Sigmoid colon (tissue), 7 donors: ENCODE results near the gene PCDHAC2. TPM values are rescaled to one million over a fixed set of nuclear protein-coding genes. Genes with fewer than 3 reads are reported as not detected.

ENCODE experiments used
- DNase-seq: peaks from one replicate; pipeline ENCODE4 v3.0.0-alpha.2; 2019
- H3K27ac ChIP-seq, 4 donors: fragments of 200-600 bp; sonication (generic); one replicate each; pipeline ENCODE4 v1.5.1; 2016 to 2019; ENCODE audit warnings: mild to moderate bottlenecking in 1 of 4
- H3K27me3 ChIP-seq, 3 donors: fragments of 200-600 bp; sonication (generic); one replicate each; pipeline ENCODE4 v1.5.1; 2019; ENCODE audit warnings: mild to moderate bottlenecking in 1 of 3
- H3K36me3 ChIP-seq, 4 donors: fragments of 200-600 bp; sonication (generic); one replicate each; pipeline ENCODE4 v1.5.1; 2016 to 2019
- H3K4me1 ChIP-seq, 4 donors: fragments of 200-600 bp; sonication (generic); one replicate each; pipeline ENCODE4 v1.5.1; 2017 to 2019
- H3K4me3 ChIP-seq, 4 donors: fragments of 200-600 bp; sonication (generic); one replicate each; pipeline ENCODE4 v1.5.1; 2017 to 2019; ENCODE audit warnings: mild to moderate bottlenecking in 2 of 4, moderate library complexity in 1 of 4
- H3K9me3 ChIP-seq, 4 donors: fragments of 200-600 bp in 3 of 4; sonication (generic) in 3 of 4; one replicate each; pipeline versions ENCODE4 v1.5.1 to v1.6.1; 2013 to 2019
- CTCF ChIP-seq, 4 experiments: fragments of 450-650 bp in 3 of 4; fragments of 200-600 bp in 1 of 4; IDR thresholded peaks; one replicate each; pipeline ENCODE4 v1.5.1; 2016 to 2019; ENCODE audit warnings: antibody characterized with exemption in 4 of 4, mild to moderate bottlenecking in 3 of 4, moderate library complexity in 2 of 4
- EP300 ChIP-seq, 4 donors: sonication (generic); formaldehyde crosslinking; IDR thresholded peaks; one replicate each; pipeline ENCODE4 v1.6.1; 2017; ENCODE audit warnings: antibody characterized with exemption in 4 of 4
- POLR2A ChIP-seq, 2 donors: fragments of 450-650 bp; IDR thresholded peaks; one replicate each; pipeline ENCODE4 v1.6.1; 2016; ENCODE audit warnings: antibody characterized with exemption in 2 of 2, mild to moderate bottlenecking in 2 of 2, moderate library complexity in 2 of 2
- POLR2AphosphoS5 ChIP-seq, 4 donors: sonication (generic); formaldehyde crosslinking; IDR thresholded peaks; one replicate each; pipeline ENCODE4 v1.6.1; 2017; ENCODE audit warnings: antibody characterized with exemption in 4 of 4
- WGBS, 2 donors: extraction: QIAGEN DNeasy Blood & Tissue Kit; methylation state at CpG; one replicate each; pipeline ENCODE4 v1.1.7; 2013; 5-methylcytosine and 5-hydroxymethylcytosine counted together
- intact Hi-C: fragments of 100-400 bp; cut with DNase I; formaldehyde crosslinking; loops from one replicate; pipeline ENCODE4 v1.15.1; 2023
- polyA plus RNA-seq, 3 donors: library from polyadenylated mRNA; stranded (reverse); fragments of 200-250 nt; gene quantifications; one replicate each; pipeline ENCODE4 v1.2.3, GENCODE V29; 2013
- total RNA-seq, 4 donors: library from RNA; depleted of rRNA; stranded (reverse); fragments of >200 nt; gene quantifications; one replicate each; pipeline ENCODE4 v1.1.0, GENCODE V29; 2016
- donor health status: healthy with polysubstance abuse.
- donor health status: Bipolar disorder and iron deficiency.
- donor health status: healthy.

PCDHAC2 gene
- total and polyA plus RNA-seq, 7 donors: 0.66 to 3.0 (median 2.1) TPM; not detected in 2

- Histone ChIP-seq H3K27me3 (peaks cover 0 to 45% (median 22%) of the 10 kb centered on the region in 3 donors), H3K27ac (peak overlapping the region in 2 of 4 donors; percentile 49 to 75), H3K36me3 (no peaks in the 10 kb centered on the region), H3K9me3 (no peaks in the 10 kb centered on the region), H3K4me1 (peaks cover 0 to 20% (median 15%) of the 10 kb centered on the region in 4 donors), H3K4me3 (peak overlapping the region; percentile 27 to 55 (median 46))
- TF ChIP-seq POLR2AphosphoS5 (IDR thresholded peaks at IDR 0.05) (no peak), POLR2A (IDR thresholded peaks at IDR 0.05) (no peak), CTCF (IDR thresholded peaks at IDR 0.05) (no peak), EP300 (IDR thresholded peaks at IDR 0.05) (no peak)
- no peak for DNase-seq
- intact Hi-C loops: loop anchor here (2.0 kb wide), 1 partner anchor 114 kb away; no protein-coding TSS in a partner anchor
- WGBS, 2 donors: 14 to 47% methylated on average over 26 of the region's 26 CpGs
These were observed 39.1 kb upstream of the PCDHAC2 start for GRCh38 chr5:140927228-140927573.

GRCh38 chr5:140934964-140935606, 31.2 kb upstream of the PCDHAC2 start:
- Histone ChIP-seq H3K27ac (no peak overlapping the region), H3K9me3 (no peaks in the 10 kb centered on the region), H3K36me3 (no peaks in the 10 kb centered on the region), H3K4me1 (no peaks in the 10 kb centered on the region), H3K4me3 (no peak overlapping the region), H3K27me3 (peaks cover 0 to 3% (median 0%) of the 10 kb centered on the region in 3 donors)
- intact Hi-C loops: no loop called here
- DNase-seq: no peak
- 80 to 90% methylated on average over 4 of the region's 4 CpGs for WGBS, 2 donors
- TF ChIP-seq EP300 (IDR thresholded peaks at IDR 0.05) (no peak), POLR2AphosphoS5 (IDR thresholded peaks at IDR 0.05) (no peak)

- H3K27me3 ChIP-seq: no peaks in the 10 kb centered on the region
- H3K9me3 ChIP-seq: peaks cover 0 to 5% (median 0%) of the 10 kb centered on the region in 4 donors
- no peak for TF ChIP-seq EP300 (IDR thresholded peaks at IDR 0.05)
- TF ChIP-seq POLR2A (IDR thresholded peaks at IDR 0.05): no peak
- no peak for TF ChIP-seq POLR2AphosphoS5 (IDR thresholded peaks at IDR 0.05)
- TF ChIP-seq CTCF (IDR thresholded peaks at IDR 0.05): no peak
- H3K27ac ChIP-seq: no peak overlapping the region
- WGBS, 2 donors: 59 to 60% methylated on average over 2 of the region's 2 CpGs
- H3K36me3 ChIP-seq: no peaks in the 10 kb centered on the region
- no peaks in the 10 kb centered on the region for H3K4me1 ChIP-seq
- no peak overlapping the region for H3K4me3 ChIP-seq
- intact Hi-C loops: no loop called here
- DNase-seq: no peak
These were observed 19.7 kb upstream of the PCDHAC2 start for GRCh38 chr5:140946578-140946977.

GRCh38 chr5:140951636-140952035, 14.6 kb upstream of the PCDHAC2 start:
- DNase-seq: no peak
- no peaks in the 10 kb centered on the region for H3K36me3 ChIP-seq
- H3K27ac ChIP-seq: no peak overlapping the region
- 73 to 78% methylated on average over 6 of the region's 6 CpGs for WGBS, 2 donors
- no peak for TF ChIP-seq POLR2A (IDR thresholded peaks at IDR 0.05)
- no peak for TF ChIP-seq EP300 (IDR thresholded peaks at IDR 0.05)
- no peak for TF ChIP-seq CTCF (IDR thresholded peaks at IDR 0.05)
- TF ChIP-seq POLR2AphosphoS5 (IDR thresholded peaks at IDR 0.05): no peak
- H3K9me3 ChIP-seq: no peaks in the 10 kb centered on the region
- intact Hi-C loops: no loop called here
- no peaks in the 10 kb centered on the region for H3K27me3 ChIP-seq
- H3K4me3 ChIP-seq: no peak overlapping the region
- H3K4me1 ChIP-seq: no peaks in the 10 kb centered on the region

GRCh38 chr5:140953234-140953633, 13.0 kb upstream of the PCDHAC2 start:
- TF ChIP-seq POLR2A (IDR thresholded peaks at IDR 0.05): no peak
- TF ChIP-seq CTCF (IDR thresholded peaks at IDR 0.05): no peak
- TF ChIP-seq EP300 (IDR thresholded peaks at IDR 0.05): no peak
- TF ChIP-seq POLR2AphosphoS5 (IDR thresholded peaks at IDR 0.05): no peak
- no peak overlapping the region for H3K27ac ChIP-seq
- H3K36me3 ChIP-seq: no peaks in the 10 kb centered on the region
- no peaks in the 10 kb centered on the region for H3K4me1 ChIP-seq
- H3K9me3 ChIP-seq: no peaks in the 10 kb centered on the region
- DNase-seq: no peak
- H3K4me3 ChIP-seq: no peak overlapping the region
- H3K27me3 ChIP-seq: no peaks in the 10 kb centered on the region
- intact Hi-C loops: no loop called here
- 47 to 50% methylated on average over 2 of the region's 2 CpGs for whole genome bisulfite sequencing, 2 donors
